Brain microvascular endothelial cell (primary cell): Measurements from ENCODE around the gene SIK3.

Experiments used
- DNase-seq: peaks from one replicate; pipeline ENCODE4 v3.0.0-alpha.2; 2020
- H3K27ac ChIP-seq: fragments of 250-450 bp; sonication (Bioruptor Pico); 2 replicates; pipeline ENCODE4 v1.5.1; 2020; ENCODE audit warnings: mild to moderate bottlenecking, moderate library complexity
- H3K27me3 ChIP-seq: fragments of 250-450 bp; sonication (Bioruptor Pico); replicated peaks from 2 replicates; pipeline ENCODE4 v1.5.1; 2020; ENCODE audit warnings: mild to moderate bottlenecking
- H3K36me3 ChIP-seq: fragments of 250-450 bp; sonication (Bioruptor Pico); replicated peaks from 2 replicates; pipeline ENCODE4 v1.5.1; 2020; ENCODE audit warnings: mild to moderate bottlenecking
- H3K4me3 ChIP-seq: 2 replicates; pipeline ENCODE4 v1.5.1; 2011; ENCODE audit warnings: low read depth, mild to moderate bottlenecking, control low read depth, low read length, moderate library complexity
- in situ Hi-C: cut with HindIII; loops from 2 replicates; pipeline ENCODE4 v1.10.0; 2017; ENCODE audit warnings: low sequenced_read_pairs, low pct_ligation_motif_present
- TF ChIP-seq, protein P1 (sequence below): IDR thresholded peaks from 2 replicates; pipeline ENCODE4 v1.5.1; 2011; ENCODE audit warnings: low read depth, mild to moderate bottlenecking, moderate library complexity, low read length, control low read depth, inconsistent platforms; ENCODE audit errors: missing control alignments

Gene SIK3

DNA sequence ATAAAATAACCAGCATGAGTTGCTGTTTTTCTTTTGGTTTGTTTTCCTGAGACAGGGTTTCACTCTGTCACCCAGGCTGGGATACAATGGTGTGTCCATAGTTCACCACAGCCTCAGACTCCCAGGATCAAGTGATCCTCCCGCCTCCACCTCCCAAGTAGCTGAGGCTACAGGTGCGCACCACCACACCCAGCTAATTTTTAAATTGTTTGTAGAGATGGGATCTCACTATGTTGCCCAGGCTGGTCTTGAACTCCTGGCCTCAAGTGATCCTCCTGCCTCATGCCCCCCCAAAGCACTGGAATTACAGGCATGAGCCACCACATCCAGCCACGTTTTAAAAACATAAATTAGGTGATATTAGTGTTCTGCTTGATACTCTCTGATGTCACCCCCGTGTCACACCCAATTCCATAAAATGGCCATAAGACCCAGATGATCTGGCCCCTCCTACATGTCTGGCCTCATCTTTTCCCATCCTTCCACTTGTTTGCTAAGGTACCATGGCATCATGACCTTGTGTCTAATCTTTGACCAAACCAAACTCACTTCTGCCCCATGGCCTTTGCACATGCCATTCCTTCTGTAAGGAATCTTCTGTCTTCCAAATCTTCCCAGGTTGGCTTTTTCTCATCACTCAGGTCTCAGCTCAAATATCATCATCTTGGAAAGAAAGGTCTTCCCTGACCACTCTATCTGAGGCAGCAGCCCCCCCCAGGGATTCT is 6.3 kb downstream of the SIK3 start:
- in situ Hi-C loops: no loop called here

DNA sequence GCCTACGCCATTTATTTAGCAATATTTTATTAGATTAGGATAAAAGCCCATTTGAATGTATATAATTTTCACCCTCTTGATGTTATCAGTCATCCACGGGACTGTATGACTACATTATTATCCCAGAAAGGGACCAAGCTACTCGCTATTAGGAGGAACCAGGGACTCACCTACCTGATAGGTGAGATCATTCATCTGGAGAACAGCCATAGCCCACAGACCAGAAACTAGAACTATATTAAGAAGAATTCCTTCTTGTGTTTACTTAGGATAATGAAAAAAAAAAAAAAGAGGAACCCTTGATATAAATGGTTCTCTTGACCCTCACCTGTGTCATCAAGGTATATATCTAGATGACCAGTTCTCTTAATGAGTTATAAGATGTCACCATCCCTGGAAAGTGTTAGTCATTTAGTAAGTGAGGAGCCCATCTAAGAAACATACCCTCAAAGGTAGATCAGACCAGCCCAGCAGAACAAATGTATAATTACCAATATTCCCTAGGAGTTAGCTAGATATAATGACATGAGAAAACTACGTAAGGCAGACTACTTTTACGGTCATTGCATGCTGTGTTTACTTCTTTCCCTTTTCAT is 8.0 kb downstream of the SIK3 start:
- TF ChIP-seq, protein P1, sequence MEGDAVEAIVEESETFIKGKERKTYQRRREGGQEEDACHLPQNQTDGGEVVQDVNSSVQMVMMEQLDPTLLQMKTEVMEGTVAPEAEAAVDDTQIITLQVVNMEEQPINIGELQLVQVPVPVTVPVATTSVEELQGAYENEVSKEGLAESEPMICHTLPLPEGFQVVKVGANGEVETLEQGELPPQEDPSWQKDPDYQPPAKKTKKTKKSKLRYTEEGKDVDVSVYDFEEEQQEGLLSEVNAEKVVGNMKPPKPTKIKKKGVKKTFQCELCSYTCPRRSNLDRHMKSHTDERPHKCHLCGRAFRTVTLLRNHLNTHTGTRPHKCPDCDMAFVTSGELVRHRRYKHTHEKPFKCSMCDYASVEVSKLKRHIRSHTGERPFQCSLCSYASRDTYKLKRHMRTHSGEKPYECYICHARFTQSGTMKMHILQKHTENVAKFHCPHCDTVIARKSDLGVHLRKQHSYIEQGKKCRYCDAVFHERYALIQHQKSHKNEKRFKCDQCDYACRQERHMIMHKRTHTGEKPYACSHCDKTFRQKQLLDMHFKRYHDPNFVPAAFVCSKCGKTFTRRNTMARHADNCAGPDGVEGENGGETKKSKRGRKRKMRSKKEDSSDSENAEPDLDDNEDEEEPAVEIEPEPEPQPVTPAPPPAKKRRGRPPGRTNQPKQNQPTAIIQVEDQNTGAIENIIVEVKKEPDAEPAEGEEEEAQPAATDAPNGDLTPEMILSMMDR: no peak
- Histone ChIP-seq H3K27ac (no peak overlapping the region), H3K4me3 (no peak overlapping the region), H3K36me3 (no peaks in the 10 kb centered on the region), H3K27me3 (no peaks in the 10 kb centered on the region)
- DNase-seq: no peak
- in situ Hi-C loops: no loop called here

More for the DNA sequence above, 6.3 kb downstream of the SIK3 start:
- no peak for DNase-seq
- no peaks in the 10 kb centered on the region for H3K36me3 ChIP-seq
- TF ChIP-seq, protein P1: no peak
- no peaks in the 10 kb centered on the region for H3K27me3 ChIP-seq
- no peak overlapping the region for H3K4me3 ChIP-seq
- no peak overlapping the region for H3K27ac ChIP-seq

DNA sequence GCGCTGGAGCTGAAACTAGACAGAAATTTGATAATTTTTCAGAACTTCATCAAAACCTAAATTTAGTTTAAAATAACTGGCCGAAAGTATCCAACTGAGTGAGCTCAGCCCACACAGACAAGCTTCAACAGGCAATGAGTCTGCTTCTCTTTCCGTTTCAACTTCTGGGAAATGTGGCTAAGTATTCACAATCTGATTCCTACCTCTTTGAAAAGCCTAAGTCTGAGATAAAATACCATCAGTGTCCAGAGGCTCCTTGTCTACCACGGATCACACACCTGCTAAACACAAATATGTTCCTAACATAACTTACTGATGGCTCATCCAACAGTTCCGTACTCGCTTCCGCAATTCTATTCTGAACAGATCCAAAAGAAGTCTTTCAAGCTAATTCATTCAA is 8.5 kb downstream of the SIK3 start:
- Histone ChIP-seq H3K4me3 (no peak overlapping the region), H3K27me3 (no peaks in the 10 kb centered on the region), H3K27ac (no peak overlapping the region), H3K36me3 (no peaks in the 10 kb centered on the region)
- TF ChIP-seq, protein P1: no peak
- DNase-seq: no peak
- in situ Hi-C loops: no loop called here

DNA sequence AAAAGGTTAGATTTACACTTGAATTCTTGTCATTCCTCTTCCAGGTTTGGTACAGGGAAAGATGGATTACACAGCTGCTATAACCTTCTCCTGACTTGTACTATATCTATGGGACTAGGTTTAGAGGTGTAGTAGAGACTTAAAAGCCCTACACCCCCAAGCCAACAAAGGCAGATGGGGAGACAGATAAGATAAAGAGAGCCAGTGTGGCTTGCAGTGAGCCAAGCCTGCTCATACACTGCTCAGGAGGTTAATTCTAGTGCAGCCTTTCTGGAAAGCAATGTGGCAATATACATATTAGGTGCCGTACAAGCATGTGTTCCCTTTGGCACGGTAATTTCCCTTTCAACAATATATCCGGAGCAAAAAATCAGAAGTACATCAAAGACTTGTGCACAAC is 10.8 kb downstream of the SIK3 start:
- TF ChIP-seq, protein P1: no peak

DNA sequence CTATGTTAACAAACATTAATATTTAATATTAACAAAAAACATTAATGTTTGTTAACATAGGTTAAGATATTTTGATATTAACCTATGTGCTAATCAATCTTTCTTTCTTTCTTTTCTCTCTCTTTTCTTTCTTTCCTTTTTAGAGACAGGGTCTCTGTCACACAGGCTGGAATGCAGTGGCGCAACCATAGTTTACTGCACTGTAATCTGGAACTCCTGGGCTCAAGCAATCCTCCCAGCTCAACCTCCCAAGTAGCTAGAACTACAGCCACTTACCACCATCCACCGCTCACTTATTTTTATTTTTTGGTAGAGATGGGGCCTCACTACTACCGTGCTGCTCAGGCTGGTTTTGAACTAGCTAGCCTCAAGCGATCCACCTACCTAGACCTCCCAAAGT is 13.2 kb downstream of the SIK3 start:
- Histone ChIP-seq H3K27me3 (no peaks in the 10 kb centered on the region), H3K27ac (no peak overlapping the region), H3K36me3 (no peaks in the 10 kb centered on the region), H3K4me3 (no peak overlapping the region)
- in situ Hi-C loops: no loop called here
- DNase-seq: no peak
- TF ChIP-seq, protein P1: no peak

More for the DNA sequence above, 10.8 kb downstream of the SIK3 start:
- Histone ChIP-seq H3K27me3 (no peaks in the 10 kb centered on the region), H3K4me3 (no peak overlapping the region), H3K27ac (no peak overlapping the region), H3K36me3 (no peaks in the 10 kb centered on the region)
- in situ Hi-C loops: no loop called here
- DNase-seq: no peak
